NAMALWA (cell line): Measurements from ENCODE around the gene HOXA3.

ENCODE experiments used
- DNase-seq: peaks from one replicate; pipeline ENCODE4 v3.0.0-alpha.2; 2015; ENCODE audit warnings: low spot score

Gene HOXA3

GRCh38 chr7:27151931-27152815 lies at the start of gene HOXA3:
Gene HOXA3, minus strand, starts transcription at chr7:27152583. Its CDS starts 41,943 bp downstream, at chr7:27110640.
- no peak for DNase-seq

GRCh38 chr7:27201580-27202017 lies 49.2 kb upstream of the HOXA3 start:
- no peak for DNase-seq

- DNase-seq = peak; percentile 64
Observed at GRCh38 chr7:27200761-27201579, 48.6 kb upstream of the HOXA3 start.

- peak; percentile 85 for DNase-seq
Observed at GRCh38 chr7:27199849-27200760, 47.7 kb upstream of the HOXA3 start, which contains the start of gene HOXA13. Gene HOXA13, minus strand, starts transcription at chr7:27200091. Its CDS starts 14 bp downstream, at chr7:27200077.

- no peak for DNase-seq
Observed at GRCh38 chr7:27198871-27199801, 46.8 kb upstream of the HOXA3 start.

- no peak for DNase-seq
Observed at GRCh38 chr7:27198138-27198841, 45.9 kb upstream of the HOXA3 start.

- no peak for DNase-seq
Observed at GRCh38 chr7:27197137-27198042, 45.0 kb upstream of the HOXA3 start.

- peak; percentile 94 for DNase-seq
Observed at GRCh38 chr7:27196287-27196767, 43.9 kb upstream of the HOXA3 start.

- DNase-seq = no peak
Observed at GRCh38 chr7:27194686-27195379, 42.5 kb upstream of the HOXA3 start.

GRCh38 chr7:27194002-27194352 lies 41.6 kb upstream of the HOXA3 start:
- no peak for DNase-seq

- DNase-seq = no peak
Observed at GRCh38 chr7:27193335-27194001, 41.1 kb upstream of the HOXA3 start.

GRCh38 chr7:27192546-27193334 lies 40.4 kb upstream of the HOXA3 start:
- no peak for DNase-seq

GRCh38 chr7:27191833-27192545 lies 39.6 kb upstream of the HOXA3 start:
- DNase-seq = no peak

- no peak for DNase-seq
Observed at GRCh38 chr7:27191161-27191731, 38.9 kb upstream of the HOXA3 start.

GRCh38 chr7:27189997-27190748 lies 37.8 kb upstream of the HOXA3 start:
- DNase-seq = no peak
